Measurements from ENCODE around the gene AFF1. TPM values are rescaled to one million over a fixed set of nuclear protein-coding genes. Genes with fewer than 3 reads are reported as not detected.

Gene AFF1
- total RNA-seq, 1 experiment from 2014 or later = 37.7 TPM

DNA sequence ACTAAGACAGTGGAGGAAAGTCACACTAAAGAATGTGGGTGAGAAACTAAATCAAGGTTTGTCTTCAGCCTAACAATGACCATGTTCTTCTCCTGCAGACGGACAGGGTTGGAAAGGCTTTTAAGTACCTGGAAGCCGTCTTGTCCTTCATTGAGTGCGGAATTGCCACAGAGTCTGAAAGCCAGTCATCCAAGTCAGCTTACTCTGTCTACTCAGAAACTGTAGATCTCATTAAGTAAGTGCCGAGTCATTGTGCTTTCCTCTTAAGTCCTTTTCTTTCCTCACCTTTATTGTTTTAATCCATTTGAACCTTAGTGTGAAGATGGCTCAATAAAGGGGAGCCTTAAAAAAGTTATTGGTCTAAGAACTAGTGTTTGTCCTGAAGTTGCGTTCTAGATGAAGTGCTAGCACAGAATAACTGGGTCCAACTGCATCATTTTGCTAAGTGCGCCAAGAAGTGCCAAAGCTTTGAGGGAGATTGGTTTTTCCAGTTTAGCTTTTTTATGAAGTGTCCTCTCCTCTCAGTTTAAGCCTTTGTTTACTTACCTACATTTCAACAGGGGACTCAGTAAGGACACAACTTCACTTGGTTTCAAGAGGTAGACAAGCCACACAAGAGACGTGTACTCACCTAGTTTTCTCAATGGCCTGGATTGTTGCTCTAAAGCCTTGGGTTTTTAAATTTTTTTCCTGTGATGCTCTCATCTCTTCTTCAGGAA, 196.3 kb downstream of the AFF1 start:
- CTCF ChIA-PET = no interaction called here
- no peak overlapping the region for H3K4me3 Mint-ChIP-seq (ENCODE audit: low read depth, unreplicated experiment)
- H3K36me3 Mint-ChIP-seq (ENCODE audit: insufficient read depth, unreplicated experiment) = peaks cover 10% of the 10 kb centered on the region
- no peaks in the 10 kb centered on the region for H3K9me3 Mint-ChIP-seq (ENCODE audit: low read depth, unreplicated experiment)
- intact Hi-C loops (cut with micrococcal nuclease; ENCODE audit: unreplicated experiment) = no loop called here
- H3K27me3 Mint-ChIP-seq (ENCODE audit: unreplicated experiment) = no peaks in the 10 kb centered on the region
- TF ChIP-seq, protein P1, sequence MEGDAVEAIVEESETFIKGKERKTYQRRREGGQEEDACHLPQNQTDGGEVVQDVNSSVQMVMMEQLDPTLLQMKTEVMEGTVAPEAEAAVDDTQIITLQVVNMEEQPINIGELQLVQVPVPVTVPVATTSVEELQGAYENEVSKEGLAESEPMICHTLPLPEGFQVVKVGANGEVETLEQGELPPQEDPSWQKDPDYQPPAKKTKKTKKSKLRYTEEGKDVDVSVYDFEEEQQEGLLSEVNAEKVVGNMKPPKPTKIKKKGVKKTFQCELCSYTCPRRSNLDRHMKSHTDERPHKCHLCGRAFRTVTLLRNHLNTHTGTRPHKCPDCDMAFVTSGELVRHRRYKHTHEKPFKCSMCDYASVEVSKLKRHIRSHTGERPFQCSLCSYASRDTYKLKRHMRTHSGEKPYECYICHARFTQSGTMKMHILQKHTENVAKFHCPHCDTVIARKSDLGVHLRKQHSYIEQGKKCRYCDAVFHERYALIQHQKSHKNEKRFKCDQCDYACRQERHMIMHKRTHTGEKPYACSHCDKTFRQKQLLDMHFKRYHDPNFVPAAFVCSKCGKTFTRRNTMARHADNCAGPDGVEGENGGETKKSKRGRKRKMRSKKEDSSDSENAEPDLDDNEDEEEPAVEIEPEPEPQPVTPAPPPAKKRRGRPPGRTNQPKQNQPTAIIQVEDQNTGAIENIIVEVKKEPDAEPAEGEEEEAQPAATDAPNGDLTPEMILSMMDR (IDR thresholded peaks at IDR 0.05; ENCODE audit: unreplicated experiment) = no peak
- H3K27ac Mint-ChIP-seq (ENCODE audit: unreplicated experiment) = no peak overlapping the region
- DNase-seq = no peak
- no peaks in the 10 kb centered on the region for H3K4me1 Mint-ChIP-seq (ENCODE audit: low read depth, unreplicated experiment)
- no TSS peak for BruUV-seq (replicated peaks)

DNA sequence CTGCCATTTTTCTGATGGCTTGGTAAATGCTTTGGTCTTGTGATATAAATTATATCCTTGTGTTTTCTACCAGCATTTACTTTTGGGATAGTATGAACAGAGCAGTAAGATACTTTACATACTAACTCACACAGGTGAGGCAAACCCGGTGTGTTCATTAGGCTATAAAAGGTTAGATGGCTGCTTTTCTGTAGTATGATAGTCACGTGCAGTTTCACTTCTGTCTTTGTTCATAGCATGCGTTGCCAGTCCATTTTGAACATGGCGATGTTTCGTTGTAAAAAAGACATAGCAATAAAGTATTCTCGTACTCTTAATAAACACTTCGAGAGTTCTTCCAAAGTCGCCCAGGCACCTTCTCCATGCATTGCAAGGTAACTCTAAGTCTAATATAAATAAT, 197.2 kb downstream of the AFF1 start:
- CTCF ChIA-PET = no interaction called here
- Mint-ChIP-seq H3K4me3 (ENCODE audit: low read depth, unreplicated experiment) (no peak overlapping the region), H3K9me3 (ENCODE audit: low read depth, unreplicated experiment) (no peaks in the 10 kb centered on the region), H3K36me3 (ENCODE audit: insufficient read depth, unreplicated experiment) (peaks cover 6% of the 10 kb centered on the region), H3K27ac (ENCODE audit: unreplicated experiment) (no peak overlapping the region), H3K4me1 (ENCODE audit: low read depth, unreplicated experiment) (no peaks in the 10 kb centered on the region), H3K27me3 (ENCODE audit: unreplicated experiment) (no peaks in the 10 kb centered on the region)
- intact Hi-C loops (cut with micrococcal nuclease; ENCODE audit: unreplicated experiment) = no loop called here
- no peak for DNase-seq
- no TSS peak for BruUV-seq (replicated peaks)
- TF ChIP-seq, protein P1 (IDR thresholded peaks at IDR 0.05; ENCODE audit: unreplicated experiment) = no peak

DNA sequence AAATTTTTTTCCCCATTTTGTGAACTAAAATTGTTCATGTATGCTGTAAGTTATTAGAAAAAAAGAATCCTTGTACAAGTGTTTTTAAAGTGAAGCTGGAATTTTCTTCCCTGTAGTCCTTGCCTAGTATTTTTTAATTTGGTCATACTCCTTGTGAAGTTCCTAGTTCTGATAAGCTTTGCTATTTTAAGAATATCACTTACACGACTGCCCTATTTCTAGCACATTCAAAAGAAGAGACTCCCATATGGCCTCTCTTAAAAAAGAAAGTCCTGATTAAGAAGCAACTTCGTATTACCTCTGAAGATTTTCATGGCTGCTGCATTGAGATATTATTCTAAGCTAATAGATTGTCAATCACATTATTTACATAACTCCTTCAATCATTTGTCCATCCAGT, 198.4 kb downstream of the AFF1 start:
- intact Hi-C loops (cut with micrococcal nuclease; ENCODE audit: unreplicated experiment) = no loop called here
- Mint-ChIP-seq H3K27me3 (ENCODE audit: unreplicated experiment) (no peaks in the 10 kb centered on the region), H3K4me1 (ENCODE audit: low read depth, unreplicated experiment) (no peaks in the 10 kb centered on the region), H3K9me3 (ENCODE audit: low read depth, unreplicated experiment) (no peaks in the 10 kb centered on the region), H3K27ac (ENCODE audit: unreplicated experiment) (no peak overlapping the region), H3K4me3 (ENCODE audit: low read depth, unreplicated experiment) (no peak overlapping the region), H3K36me3 (ENCODE audit: insufficient read depth, unreplicated experiment) (no peaks in the 10 kb centered on the region)
- CTCF ChIA-PET = no interaction called here
- BruUV-seq (replicated peaks) = no TSS peak
- TF ChIP-seq, protein P1 (IDR thresholded peaks at IDR 0.05; ENCODE audit: unreplicated experiment) = no peak
- no peak for DNase-seq

DNA sequence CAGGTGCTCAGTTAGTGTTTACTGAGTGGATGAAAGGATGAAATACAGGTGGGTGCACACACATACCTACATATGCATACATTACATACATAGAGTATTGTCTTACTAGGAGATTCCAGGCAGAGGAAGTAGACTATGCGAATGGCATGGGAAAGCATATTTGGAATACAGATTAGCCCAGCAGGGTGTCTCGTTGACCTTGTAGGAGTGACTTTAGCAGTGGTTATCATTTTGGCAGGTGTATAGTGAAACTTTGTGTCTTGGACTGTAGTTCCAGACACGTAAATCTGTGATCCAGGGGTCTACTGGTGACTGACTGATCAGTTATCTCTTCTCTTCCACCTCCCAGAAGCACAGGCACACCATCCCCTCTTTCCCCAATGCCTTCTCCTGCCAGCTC, 199.3 kb downstream of the AFF1 start:
- Mint-ChIP-seq H3K9me3 (ENCODE audit: low read depth, unreplicated experiment) (no peaks in the 10 kb centered on the region), H3K36me3 (ENCODE audit: insufficient read depth, unreplicated experiment) (no peaks in the 10 kb centered on the region), H3K4me3 (ENCODE audit: low read depth, unreplicated experiment) (no peak overlapping the region), H3K4me1 (ENCODE audit: low read depth, unreplicated experiment) (no peaks in the 10 kb centered on the region), H3K27me3 (ENCODE audit: unreplicated experiment) (no peaks in the 10 kb centered on the region), H3K27ac (ENCODE audit: unreplicated experiment) (no peak overlapping the region)
- intact Hi-C loops (cut with micrococcal nuclease; ENCODE audit: unreplicated experiment) = no loop called here
- CTCF ChIA-PET = interaction anchor here (0.5 kb wide), 1 partner anchor 211 kb away, joined by 4 read pairs; no protein-coding TSS in a partner anchor
- TF ChIP-seq, protein P1 (IDR thresholded peaks at IDR 0.05; ENCODE audit: unreplicated experiment) = no peak
- DNase-seq = no peak
- no TSS peak for BruUV-seq (replicated peaks)
